DMS114 treated with DMSO at 0.1 percent for 48 hours (cell line): Measurements from ENCODE around the gene DUS4L.

Source experiments
- DNase-seq: peaks from one replicate; lab custom pipeline; 2025; ENCODE audit not compliant: unreplicated experiment; lab: John Stamatoyannopoulos, UW

The DUS4L gene

GRCh38 chr7:107613439-107613838, 49.7 kb downstream of the DUS4L start:
- no peak for DNase-seq

GRCh38 chr7:107613948-107614347, 50.2 kb downstream of the DUS4L start:
- no peak for DNase-seq

- DNase-seq = no peak
Measured at GRCh38 chr7:107614425-107614824, 50.7 kb downstream of the DUS4L start.

GRCh38 chr7:107615910-107616680, 52.3 kb downstream of the DUS4L start:
- no peak for DNase-seq

- no peak for DNase-seq
Measured at GRCh38 chr7:107622429-107622828, 58.7 kb downstream of the DUS4L start.

GRCh38 chr7:107622894-107623293, 59.1 kb downstream of the DUS4L start:
- DNase-seq = no peak

GRCh38 chr7:107627002-107627401, 63.2 kb downstream of the DUS4L start:
- no peak for DNase-seq
